ENCODE data around the gene PON2.
"Not testable (repeated sequence)": the region's sequence is repeated elsewhere in the genome, so short reads cannot be mapped to it uniquely, and the experiment has no call there.

The PON2 gene

GRCh38 chr7:95398155-95398940, 36.5 kb downstream of the PON2 start:
- DNase-seq = no peak

- no peak for DNase-seq
Measured at GRCh38 chr7:95397381-95397780, 37.4 kb downstream of the PON2 start.

GRCh38 chr7:95396136-95397032, 38.4 kb downstream of the PON2 start, which contains the start of gene PON3:
Gene PON3, minus strand, starts transcription at chr7:95396375. Its CDS starts 25 bp downstream, at chr7:95396350.
- DNase-seq = peak in 1 of 2 donors; percentile 11

GRCh38 chr7:95395755-95396135, 39.1 kb downstream of the PON2 start:
- no peak for DNase-seq

- DNase-seq = no peak
Measured at GRCh38 chr7:95394370-95394769, 40.5 kb downstream of the PON2 start.

GRCh38 chr7:95391761-95392160, 43.1 kb downstream of the PON2 start:
- DNase-seq = no peak

GRCh38 chr7:95389516-95389915, 45.3 kb downstream of the PON2 start:
- no peak for DNase-seq

GRCh38 chr7:95379457-95379856, 55.4 kb downstream of the PON2 start:
- DNase-seq = not testable (repeated sequence)

- DNase-seq = no peak
Measured at GRCh38 chr7:95376632-95377400, 58.0 kb downstream of the PON2 start.

GRCh38 chr7:95375591-95376257, 59.1 kb downstream of the PON2 start:
- DNase-seq = no peak

GRCh38 chr7:95373323-95373722, 61.5 kb downstream of the PON2 start:
- no peak for DNase-seq

GRCh38 chr7:95368235-95368634, 66.6 kb downstream of the PON2 start:
- no peak for DNase-seq

- no peak for DNase-seq
Measured at GRCh38 chr7:95367606-95368005, 67.2 kb downstream of the PON2 start.

GRCh38 chr7:95365151-95365550, 69.7 kb downstream of the PON2 start:
- no peak for DNase-seq

GRCh38 chr7:95357623-95358022, 77.2 kb downstream of the PON2 start:
- DNase-seq = no peak

Data from stimulated activated CD4-positive, alpha-beta T cell treated with anti-CD3 and anti-CD28 coated beads, Interleukin-2, amount 100 ng/mL, for 48 hours (primary cell).